WTC11 (cell line): ENCODE results near the gene PTGER1.

Source experiments
- CTCF ChIP-seq: fragments of 200-600 bp; IDR thresholded peaks from 2 replicates; pipeline ENCODE4 v1.8.0; 2022; ENCODE audit warnings: antibody characterized with exemption
- E2F5 ChIP-seq: sonication (generic); formaldehyde crosslinking; IDR thresholded peaks from 2 replicates; pipeline ENCODE4 v1.8.1; 2022; ENCODE audit warnings: mild to moderate bottlenecking, moderate library complexity, missing genetic modification reagents
- TEAD4 ChIP-seq: sonication (generic); formaldehyde crosslinking; IDR thresholded peaks from 2 replicates; pipeline ENCODE4 v1.8.0; 2022; ENCODE audit warnings: mild to moderate bottlenecking, missing genetic modification reagents
- ZNF138 ChIP-seq: sonication (generic); formaldehyde crosslinking; conservative IDR thresholded peaks from 2 replicates; pipeline ENCODE4 v1.8.1; 2022; ENCODE audit warnings: mild to moderate bottlenecking, moderate library complexity, missing genetic modification reagents

GRCh38 chr19:14473073-14473977 is 1.8 kb downstream of the PTGER1 start:
- TF ChIP-seq CTCF (no peak), TEAD4 (CRISPR knock-in tag) (no peak), E2F5 (no peak), ZNF138 (CRISPR knock-in tag) (no peak)
